ENCODE data around the gene ATP5PF.
A peak's percentile ranks its signal among the peaks of the same experiment; 100 is the strongest.
"Not testable (repeated sequence)": the region's sequence is repeated elsewhere in the genome, so short reads cannot be mapped to it uniquely, and the experiment has no call there.

Gene ATP5PF

GRCh38 chr21:25734904-25735645 is at the start of gene ATP5PF, which contains the start of gene GABPA:
TSS of gene ATP5PF (minus strand) at chr21:25734904. CDS start at chr21:25729794, 5,110 bp downstream.
TSS of gene GABPA (plus strand) at chr21:25734972. CDS start at chr21:25741599, 6,627 bp downstream.
- peak; percentile 97 for DNase-seq

GRCh38 chr21:25778126-25778875 is 43.6 kb upstream of the ATP5PF start:
- DNase-seq: not testable (repeated sequence)

GRCh38 chr21:25776440-25776839 is 41.7 kb upstream of the ATP5PF start:
- no peak for DNase-seq

GRCh38 chr21:25772686-25773085 is 38.0 kb upstream of the ATP5PF start:
- DNase-seq: no peak

GRCh38 chr21:25767921-25768320 is 33.2 kb upstream of the ATP5PF start:
- no peak for DNase-seq

GRCh38 chr21:25764065-25764464 is 29.4 kb upstream of the ATP5PF start:
- no peak for DNase-seq

- no peak for DNase-seq
Measured at GRCh38 chr21:25760677-25761076, 26.0 kb upstream of the ATP5PF start.

GRCh38 chr21:25760061-25760460 is 25.4 kb upstream of the ATP5PF start:
- DNase-seq: no peak

GRCh38 chr21:25759573-25759972 is 24.9 kb upstream of the ATP5PF start:
- no peak for DNase-seq

- DNase-seq: no peak
Measured at GRCh38 chr21:25757531-25757930, 22.8 kb upstream of the ATP5PF start.

GRCh38 chr21:25756190-25756932 is 21.7 kb upstream of the ATP5PF start:
- DNase-seq: no peak

- no peak for DNase-seq
Measured at GRCh38 chr21:25752416-25752815, 17.7 kb upstream of the ATP5PF start.

GRCh38 chr21:25750085-25750484 is 15.4 kb upstream of the ATP5PF start:
- peak; percentile 52 for DNase-seq

- no peak for DNase-seq
Measured at GRCh38 chr21:25744854-25745253, 10.2 kb upstream of the ATP5PF start.

GRCh38 chr21:25742900-25743299 is 8.2 kb upstream of the ATP5PF start:
- no peak for DNase-seq

GRCh38 chr21:25737421-25737820 is 2.7 kb upstream of the ATP5PF start:
- DNase-seq: no peak

- peak; percentile 91 for DNase-seq
Measured at GRCh38 chr21:25735646-25736597, 1.2 kb upstream of the ATP5PF start.

- DNase-seq: no peak
Measured at GRCh38 chr21:25734654-25734903, 125 bp downstream of the ATP5PF start.

GRCh38 chr21:25733859-25734653 is 648 bp downstream of the ATP5PF start:
- DNase-seq: no peak

GRCh38 chr21:25732091-25732760 is 2.5 kb downstream of the ATP5PF start:
- no peak for DNase-seq

- DNase-seq: no peak
Measured at GRCh38 chr21:25722631-25723030, 12.1 kb downstream of the ATP5PF start.

Data from left hindlimb (tissue), 1 donor.